T-helper 2 cell treated with Interferon-gamma antibody and Interleukin-4, amounts not matched to agents 5 μg/mL and 100 μg/mL, for 36 hours (primary cell): Measurements from ENCODE around the gene UQCC2.

Experiments used
- DNase-seq: peaks from one replicate; pipeline ENCODE4 v3.0.0; 2021; ENCODE audit warnings: low spot score
- H3K27ac Mint-ChIP-seq: one replicate; pipeline ENCODE4 v1.8.0; 2021; ENCODE audit warnings: mild to moderate bottlenecking, mixed read lengths
- H3K27me3 Mint-ChIP-seq: one replicate; pipeline ENCODE4 v1.8.0; 2021; ENCODE audit warnings: low read depth, mixed read lengths
- H3K36me3 Mint-ChIP-seq: one replicate; pipeline ENCODE4 v1.8.0; 2021; ENCODE audit warnings: low read depth, mixed read lengths
- H3K4me1 Mint-ChIP-seq: one replicate; pipeline ENCODE4 v1.8.0; 2021; ENCODE audit warnings: low read depth, mixed read lengths
- H3K4me3 Mint-ChIP-seq: one replicate; pipeline ENCODE4 v1.8.0; 2022; ENCODE audit warnings: mild to moderate bottlenecking, moderate library complexity, mixed read lengths
- H3K9me3 Mint-ChIP-seq: one replicate; pipeline ENCODE4 v1.8.0; 2021; ENCODE audit warnings: mixed read lengths

Gene UQCC2

GRCh38 chr6:33667776-33668175, 43.7 kb downstream of the UQCC2 start:
- no peak for DNase-seq
- H3K27me3 Mint-ChIP-seq, result no peaks in the 10 kb centered on the region
- no peak overlapping the region for H3K4me3 Mint-ChIP-seq
- peak overlapping the region; percentile 50 for H3K27ac Mint-ChIP-seq
- peaks cover 12% of the 10 kb centered on the region for H3K4me1 Mint-ChIP-seq
- no peaks in the 10 kb centered on the region for H3K9me3 Mint-ChIP-seq
- peaks cover 35% of the 10 kb centered on the region for H3K36me3 Mint-ChIP-seq

- H3K4me1 Mint-ChIP-seq, result peaks cover 12% of the 10 kb centered on the region
- peaks cover 36% of the 10 kb centered on the region for H3K36me3 Mint-ChIP-seq
Observed at GRCh38 chr6:33667072-33667471, 44.4 kb downstream of the UQCC2 start.

GRCh38 chr6:33665957-33666356, 45.5 kb downstream of the UQCC2 start:
- peaks cover 12% of the 10 kb centered on the region for H3K4me1 Mint-ChIP-seq
- H3K27ac Mint-ChIP-seq, result no peak overlapping the region
- H3K36me3 Mint-ChIP-seq, result peaks cover 31% of the 10 kb centered on the region
- DNase-seq, result no peak
- no peaks in the 10 kb centered on the region for H3K27me3 Mint-ChIP-seq
- no peaks in the 10 kb centered on the region for H3K9me3 Mint-ChIP-seq
- no peak overlapping the region for H3K4me3 Mint-ChIP-seq

More at GRCh38 chr6:33667072-33667471, 44.4 kb downstream of the UQCC2 start:
- Mint-ChIP-seq H3K9me3 (no peaks in the 10 kb centered on the region), H3K27ac (no peak overlapping the region), H3K27me3 (no peaks in the 10 kb centered on the region), H3K4me3 (no peak overlapping the region)
- DNase-seq, result no peak

- Mint-ChIP-seq H3K4me1 (peaks cover 11% of the 10 kb centered on the region), H3K4me3 (no peak overlapping the region), H3K27ac (no peak overlapping the region), H3K27me3 (no peaks in the 10 kb centered on the region), H3K36me3 (peaks cover 22% of the 10 kb centered on the region), H3K9me3 (no peaks in the 10 kb centered on the region)
- no peak for DNase-seq
Observed at GRCh38 chr6:33664506-33665057, 46.9 kb downstream of the UQCC2 start.

GRCh38 chr6:33663727-33664449, 47.6 kb downstream of the UQCC2 start:
- peaks cover 18% of the 10 kb centered on the region for H3K36me3 Mint-ChIP-seq
- no peaks in the 10 kb centered on the region for H3K27me3 Mint-ChIP-seq
- DNase-seq, result no peak
- H3K4me1 Mint-ChIP-seq, result peaks cover 6% of the 10 kb centered on the region
- H3K9me3 Mint-ChIP-seq, result no peaks in the 10 kb centered on the region
- no peak overlapping the region for H3K4me3 Mint-ChIP-seq
- H3K27ac Mint-ChIP-seq, result no peak overlapping the region

- Mint-ChIP-seq H3K4me1 (no peaks in the 10 kb centered on the region), H3K36me3 (peaks cover 10% of the 10 kb centered on the region), H3K9me3 (no peaks in the 10 kb centered on the region), H3K4me3 (no peak overlapping the region), H3K27me3 (no peaks in the 10 kb centered on the region), H3K27ac (no peak overlapping the region)
- DNase-seq, result no peak
Observed at GRCh38 chr6:33663028-33663427, 48.5 kb downstream of the UQCC2 start.

GRCh38 chr6:33662318-33662717, 49.2 kb downstream of the UQCC2 start:
- Mint-ChIP-seq H3K4me3 (no peak overlapping the region), H3K36me3 (peaks cover 8% of the 10 kb centered on the region)

GRCh38 chr6:33661106-33661838, 50.2 kb downstream of the UQCC2 start:
- H3K27me3 Mint-ChIP-seq, result no peaks in the 10 kb centered on the region
- H3K9me3 Mint-ChIP-seq, result no peaks in the 10 kb centered on the region
- no peak overlapping the region for H3K27ac Mint-ChIP-seq
- H3K4me1 Mint-ChIP-seq, result no peaks in the 10 kb centered on the region
- DNase-seq, result no peak
- peaks cover 5% of the 10 kb centered on the region for H3K36me3 Mint-ChIP-seq
- no peak overlapping the region for H3K4me3 Mint-ChIP-seq

More at GRCh38 chr6:33662318-33662717, 49.2 kb downstream of the UQCC2 start:
- Mint-ChIP-seq H3K27ac (no peak overlapping the region), H3K27me3 (no peaks in the 10 kb centered on the region), H3K4me1 (no peaks in the 10 kb centered on the region), H3K9me3 (no peaks in the 10 kb centered on the region)
- DNase-seq, result no peak

- Mint-ChIP-seq H3K4me1 (peaks cover under 1% of the 10 kb centered on the region), H3K4me3 (no peak overlapping the region), H3K9me3 (no peaks in the 10 kb centered on the region), H3K36me3 (peaks cover 5% of the 10 kb centered on the region), H3K27me3 (no peaks in the 10 kb centered on the region), H3K27ac (peak overlapping the region; percentile 35)
- DNase-seq, result no peak
Observed at GRCh38 chr6:33659986-33660385, 51.5 kb downstream of the UQCC2 start.

- no peak for DNase-seq
- Mint-ChIP-seq H3K4me1 (peaks cover 3% of the 10 kb centered on the region), H3K27ac (no peak overlapping the region), H3K9me3 (no peaks in the 10 kb centered on the region), H3K27me3 (no peaks in the 10 kb centered on the region), H3K36me3 (peaks cover 5% of the 10 kb centered on the region), H3K4me3 (no peak overlapping the region)
Observed at GRCh38 chr6:33658982-33659689, 52.4 kb downstream of the UQCC2 start.

- peaks cover 3% of the 10 kb centered on the region for H3K4me1 Mint-ChIP-seq
- peaks cover 4% of the 10 kb centered on the region for H3K36me3 Mint-ChIP-seq
Observed at GRCh38 chr6:33656844-33657243, 54.7 kb downstream of the UQCC2 start.

GRCh38 chr6:33654831-33655554, 56.5 kb downstream of the UQCC2 start:
- no peak for DNase-seq
- Mint-ChIP-seq H3K27ac (no peak overlapping the region), H3K36me3 (peaks cover 14% of the 10 kb centered on the region)

More at GRCh38 chr6:33656844-33657243, 54.7 kb downstream of the UQCC2 start:
- Mint-ChIP-seq H3K27ac (no peak overlapping the region), H3K4me3 (no peak overlapping the region), H3K9me3 (no peaks in the 10 kb centered on the region), H3K27me3 (no peaks in the 10 kb centered on the region)
- no peak for DNase-seq

GRCh38 chr6:33652002-33652401, 59.5 kb downstream of the UQCC2 start:
- no peak overlapping the region for H3K4me3 Mint-ChIP-seq
- H3K27ac Mint-ChIP-seq, result no peak overlapping the region
- H3K27me3 Mint-ChIP-seq, result no peaks in the 10 kb centered on the region
- peaks cover 24% of the 10 kb centered on the region for H3K36me3 Mint-ChIP-seq
- H3K9me3 Mint-ChIP-seq, result no peaks in the 10 kb centered on the region
- DNase-seq, result no peak
- peaks cover 3% of the 10 kb centered on the region for H3K4me1 Mint-ChIP-seq

More at GRCh38 chr6:33654831-33655554, 56.5 kb downstream of the UQCC2 start:
- Mint-ChIP-seq H3K27me3 (no peaks in the 10 kb centered on the region), H3K4me1 (peaks cover 3% of the 10 kb centered on the region), H3K4me3 (no peak overlapping the region), H3K9me3 (no peaks in the 10 kb centered on the region)
